MM.1S (cell line): Measurements from ENCODE around the gene ANKS3.

Experiments
- EZH2 ChIP-seq: fragments of 300-600 bp; sonication (generic); optimal IDR thresholded peaks from 2 replicates; pipeline ENCODE3; 2017; ENCODE audit warnings: low read depth, mild to moderate bottlenecking, antibody characterized with exemption, low read length, mixed read lengths
- TF ChIP-seq, protein P1 (sequence below): fragments of 300-600 bp; sonication (generic); IDR thresholded peaks from 2 replicates; pipeline ENCODE4 v1.5.1; 2016; ENCODE audit warnings: antibody characterized with exemption, low read length, mixed read lengths

- TF ChIP-seq, protein P1, sequence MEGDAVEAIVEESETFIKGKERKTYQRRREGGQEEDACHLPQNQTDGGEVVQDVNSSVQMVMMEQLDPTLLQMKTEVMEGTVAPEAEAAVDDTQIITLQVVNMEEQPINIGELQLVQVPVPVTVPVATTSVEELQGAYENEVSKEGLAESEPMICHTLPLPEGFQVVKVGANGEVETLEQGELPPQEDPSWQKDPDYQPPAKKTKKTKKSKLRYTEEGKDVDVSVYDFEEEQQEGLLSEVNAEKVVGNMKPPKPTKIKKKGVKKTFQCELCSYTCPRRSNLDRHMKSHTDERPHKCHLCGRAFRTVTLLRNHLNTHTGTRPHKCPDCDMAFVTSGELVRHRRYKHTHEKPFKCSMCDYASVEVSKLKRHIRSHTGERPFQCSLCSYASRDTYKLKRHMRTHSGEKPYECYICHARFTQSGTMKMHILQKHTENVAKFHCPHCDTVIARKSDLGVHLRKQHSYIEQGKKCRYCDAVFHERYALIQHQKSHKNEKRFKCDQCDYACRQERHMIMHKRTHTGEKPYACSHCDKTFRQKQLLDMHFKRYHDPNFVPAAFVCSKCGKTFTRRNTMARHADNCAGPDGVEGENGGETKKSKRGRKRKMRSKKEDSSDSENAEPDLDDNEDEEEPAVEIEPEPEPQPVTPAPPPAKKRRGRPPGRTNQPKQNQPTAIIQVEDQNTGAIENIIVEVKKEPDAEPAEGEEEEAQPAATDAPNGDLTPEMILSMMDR: no peak
- no peak for TF ChIP-seq EZH2
These were observed 13.0 kb upstream of the ANKS3 start for GRCh38 chr16:4746991-4747574.
